ENCODE data around the gene RGS10. TPM values are rescaled to one million over a fixed set of nuclear protein-coding genes. Genes with fewer than 3 reads are reported as not detected.

The RGS10 gene
- total and polyA plus RNA-seq, 2 experiments from 2014 or later, result 16.8 to 26.8 TPM

- Histone ChIP-seq H4K20me1 (replicated peaks; ENCODE audit: insufficient read depth) (no peaks in the 10 kb centered on the region), H3K36me3 (ENCODE audit: insufficient read depth) (no peaks in the 10 kb centered on the region), H2AFZ (no peak overlapping the region), H3K9me2 (ENCODE audit: insufficient read depth) (no peaks in the 10 kb centered on the region), H3F3A (replicated peaks; ENCODE audit: low read depth) (no peaks in the 10 kb centered on the region), H3K4me3 (no peak overlapping the region), H3K27ac (ENCODE audit: low read depth) (no peak overlapping the region), H3K4me2 (no peak overlapping the region), H3K27me3 (ENCODE audit: insufficient read depth) (no peaks in the 10 kb centered on the region), H3K79me2 (replicated peaks; ENCODE audit: insufficient read depth) (no peaks in the 10 kb centered on the region), H3K4me1 (ENCODE audit: insufficient read depth) (no peaks in the 10 kb centered on the region)
- Mint-ChIP-seq H3K4me1 (peaks cover 24% of the 10 kb centered on the region), H3K4me3 (no peak overlapping the region), H3K27me3 (ENCODE audit: insufficient read depth, low read depth, poor library complexity) (peaks cover 16% of the 10 kb centered on the region), H3K27ac (no peak overlapping the region), H3K9me3 (no peaks in the 10 kb centered on the region), H3K36me3 (ENCODE audit: low read depth) (no peaks in the 10 kb centered on the region)
- DNase-seq (ENCODE audit: low spot score) (no peak), ATAC-seq (no peak)
- TF ChIP-seq EZH2phosphoT487 (IDR thresholded peaks at IDR 0.05; ENCODE audit: unreplicated experiment) (no peak), CTCF (conservative IDR thresholded peaks at IDR 0.05; ENCODE audit: low read depth in 2 of 2) (no peak), ZNF114 (CRISPR knock-in tag; IDR thresholded peaks at IDR 0.05) (no peak), REST (IDR thresholded peaks at IDR 0.05; ENCODE audit: unreplicated experiment) (no peak), JUNB (IDR thresholded peaks at IDR 0.05; ENCODE audit: unreplicated experiment) (no peak), ZNF462 (CRISPR knock-in tag; IDR thresholded peaks at IDR 0.05) (no peak), STAT1 (IDR thresholded peaks at IDR 0.05; ENCODE audit: unreplicated experiment) (no peak), ZNF331 (CRISPR knock-in tag; IDR thresholded peaks at IDR 0.05; ENCODE audit: low read depth) (no peak), POLR2AphosphoS5 (IDR thresholded peaks at IDR 0.05; ENCODE audit: low read depth) (no peak), ETS1 (IDR thresholded peaks at IDR 0.05) (no peak), EZH2 (IDR thresholded peaks at IDR 0.05; ENCODE audit: low read depth, unreplicated experiment) (no peak), NANOG (IDR thresholded peaks at IDR 0.05; ENCODE audit: borderline replicate concordance) (no peak), CREB1 (CRISPR knock-in tag; IDR thresholded peaks at IDR 0.05; ENCODE audit: low read depth) (no peak)
Measured at GRCh38 chr10:119451300-119451896, 91.1 kb downstream of the RGS10 start.
